RWPE1 (cell line): ENCODE data around the gene HYAL1.

Source experiments
- CTCF ChIA-PET: fragments of 350-600 bp; sonication (Branson Sonifier 250); formaldehyde crosslinking; extraction: SDS; loops from one replicate; lab custom pipeline; 2021; lab: Yijun Ruan, JAX
- POLR2A ChIA-PET: fragments of 400-600 bp; formaldehyde crosslinking; extraction: SDS; loops from one replicate; lab custom pipeline; 2020; ENCODE audit warnings: antibody characterized with exemption; ENCODE audit not compliant: low non-redundant PET; lab: Yijun Ruan, JAX
- DNase-seq: peaks from one replicate; pipeline ENCODE4 v3.0.0; 2012; ENCODE audit warnings: low spot score
- H3K27ac ChIP-seq: fragments of 450-650 bp; 2 replicates; pipeline ENCODE4 v1.5.1; 2017
- TF ChIP-seq, protein P1 (sequence below): fragments of 450-650 bp; conservative IDR thresholded peaks from 2 replicates; pipeline ENCODE4 v1.5.1; 2017; ENCODE audit warnings: low read depth, mild to moderate bottlenecking

The HYAL1 gene

DNA sequence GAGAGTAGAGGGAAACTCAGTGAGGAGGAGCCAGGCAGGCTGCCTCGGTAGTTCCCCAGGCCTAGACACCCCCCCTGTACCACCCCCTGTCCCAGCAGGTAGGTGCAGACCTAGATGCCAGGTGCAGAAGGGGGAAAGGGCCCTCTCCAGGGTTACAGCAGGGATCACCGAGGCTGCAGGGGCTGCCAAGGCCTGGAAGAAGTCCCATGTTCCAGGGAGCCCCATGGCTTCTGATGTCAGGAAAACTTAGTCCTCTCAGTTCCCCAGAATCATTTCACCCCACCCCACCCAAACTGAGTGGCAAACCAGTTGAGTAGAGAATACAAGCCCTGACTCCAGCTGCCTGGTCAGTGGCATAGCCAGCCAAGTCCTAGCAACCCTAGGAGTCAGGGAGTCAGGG is 41.9 kb downstream of the HYAL1 start:
- peak overlapping the region; percentile 100 for H3K27ac ChIP-seq
- ChIA-PET POLR2A (no interaction called here), CTCF (interaction anchor here (1.5 kb wide), 1 partner anchor 67 kb away, joined by 6 read pairs; no protein-coding TSS in a partner anchor)
- DNase-seq: no peak
- TF ChIP-seq, protein P1, sequence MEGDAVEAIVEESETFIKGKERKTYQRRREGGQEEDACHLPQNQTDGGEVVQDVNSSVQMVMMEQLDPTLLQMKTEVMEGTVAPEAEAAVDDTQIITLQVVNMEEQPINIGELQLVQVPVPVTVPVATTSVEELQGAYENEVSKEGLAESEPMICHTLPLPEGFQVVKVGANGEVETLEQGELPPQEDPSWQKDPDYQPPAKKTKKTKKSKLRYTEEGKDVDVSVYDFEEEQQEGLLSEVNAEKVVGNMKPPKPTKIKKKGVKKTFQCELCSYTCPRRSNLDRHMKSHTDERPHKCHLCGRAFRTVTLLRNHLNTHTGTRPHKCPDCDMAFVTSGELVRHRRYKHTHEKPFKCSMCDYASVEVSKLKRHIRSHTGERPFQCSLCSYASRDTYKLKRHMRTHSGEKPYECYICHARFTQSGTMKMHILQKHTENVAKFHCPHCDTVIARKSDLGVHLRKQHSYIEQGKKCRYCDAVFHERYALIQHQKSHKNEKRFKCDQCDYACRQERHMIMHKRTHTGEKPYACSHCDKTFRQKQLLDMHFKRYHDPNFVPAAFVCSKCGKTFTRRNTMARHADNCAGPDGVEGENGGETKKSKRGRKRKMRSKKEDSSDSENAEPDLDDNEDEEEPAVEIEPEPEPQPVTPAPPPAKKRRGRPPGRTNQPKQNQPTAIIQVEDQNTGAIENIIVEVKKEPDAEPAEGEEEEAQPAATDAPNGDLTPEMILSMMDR: no peak

DNA sequence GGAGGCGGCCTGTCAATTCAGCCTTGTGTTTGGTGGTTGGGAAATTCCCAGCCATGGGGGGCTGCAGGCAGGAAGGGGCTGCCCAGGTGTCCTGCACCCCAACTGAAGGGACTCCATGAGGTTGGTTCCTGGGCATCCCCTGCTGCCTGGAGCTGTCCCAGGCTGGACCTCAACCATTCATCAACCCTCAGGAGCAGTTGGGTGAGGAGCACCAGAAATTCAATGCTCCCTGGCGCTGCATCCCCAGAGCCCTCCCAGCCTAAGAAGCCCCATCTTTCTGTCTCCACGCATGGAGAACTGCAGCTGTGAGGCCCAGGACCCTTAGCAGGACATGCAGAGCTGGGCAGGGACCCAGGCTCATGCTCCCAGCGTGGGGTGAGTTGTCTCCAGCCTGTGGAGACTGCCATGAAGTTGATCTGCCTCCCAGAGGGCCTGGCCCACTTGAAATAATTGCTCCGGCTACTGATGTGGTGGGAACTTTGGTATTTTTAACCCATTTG is 42.4 kb downstream of the HYAL1 start:
- TF ChIP-seq, protein P1: no peak
- ChIA-PET POLR2A (no interaction called here), CTCF (interaction anchor here (1.5 kb wide), 1 partner anchor 67 kb away, joined by 6 read pairs; no protein-coding TSS in a partner anchor)
- H3K27ac ChIP-seq: peak overlapping the region; percentile 100
- no peak for DNase-seq

DNA sequence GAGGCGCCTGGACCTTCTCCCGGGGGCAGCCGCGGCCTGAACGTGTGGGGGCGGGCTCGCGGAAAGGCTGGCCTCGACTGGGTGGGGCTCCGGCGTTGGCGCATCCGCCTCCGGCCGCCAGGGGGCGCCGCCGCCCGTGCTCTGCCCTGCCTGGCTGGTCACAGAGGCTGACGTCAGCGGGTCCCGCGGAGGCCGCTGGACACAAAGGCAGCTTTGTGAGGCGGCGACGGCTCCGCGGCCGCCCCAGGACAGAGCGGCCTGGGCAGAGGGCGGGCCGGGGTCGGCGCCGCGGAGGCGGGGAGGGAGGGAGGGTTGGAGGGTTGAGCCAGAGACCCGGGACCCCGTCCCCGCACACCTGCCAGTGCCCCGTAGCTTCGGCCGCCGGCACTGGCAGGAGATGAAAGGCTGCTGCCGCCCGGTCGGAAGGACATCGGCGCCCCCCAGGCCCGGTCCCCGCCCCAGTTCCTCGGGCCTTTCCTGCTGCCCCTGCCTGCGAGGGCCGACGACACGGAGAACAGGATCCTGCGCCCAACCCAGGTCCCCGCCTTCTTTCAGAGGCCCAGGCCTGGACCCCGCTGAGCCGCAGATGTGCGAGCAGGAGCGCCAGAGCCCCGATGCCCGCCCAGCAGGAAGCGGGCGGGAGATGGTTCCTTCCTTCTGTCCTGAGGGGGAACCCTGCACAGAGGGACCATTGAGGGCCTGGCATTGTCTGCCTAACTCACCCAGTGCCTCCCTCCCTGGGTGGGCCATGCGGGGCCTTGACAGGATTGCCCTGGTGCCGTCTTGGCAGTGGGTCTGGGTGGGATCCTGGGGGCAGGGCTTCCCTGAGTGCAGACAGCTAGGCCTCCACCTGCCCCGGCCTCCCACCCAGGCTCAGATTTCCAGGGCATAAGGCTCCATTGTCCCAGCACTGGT is 43.1 kb downstream of the HYAL1 start:
- H3K27ac ChIP-seq: peak overlapping the region; percentile 100
- CTCF ChIA-PET: interaction anchor here (0.6 to 1.5 kb wide), 6 partner anchors 9 to 66 kb away, joined by 3 to 9 read pairs (median 4); no protein-coding TSS in a partner anchor
- DNase-seq: peak; percentile 77
- POLR2A ChIA-PET: no interaction called here
- TF ChIP-seq, protein P1: peak; percentile 96

DNA sequence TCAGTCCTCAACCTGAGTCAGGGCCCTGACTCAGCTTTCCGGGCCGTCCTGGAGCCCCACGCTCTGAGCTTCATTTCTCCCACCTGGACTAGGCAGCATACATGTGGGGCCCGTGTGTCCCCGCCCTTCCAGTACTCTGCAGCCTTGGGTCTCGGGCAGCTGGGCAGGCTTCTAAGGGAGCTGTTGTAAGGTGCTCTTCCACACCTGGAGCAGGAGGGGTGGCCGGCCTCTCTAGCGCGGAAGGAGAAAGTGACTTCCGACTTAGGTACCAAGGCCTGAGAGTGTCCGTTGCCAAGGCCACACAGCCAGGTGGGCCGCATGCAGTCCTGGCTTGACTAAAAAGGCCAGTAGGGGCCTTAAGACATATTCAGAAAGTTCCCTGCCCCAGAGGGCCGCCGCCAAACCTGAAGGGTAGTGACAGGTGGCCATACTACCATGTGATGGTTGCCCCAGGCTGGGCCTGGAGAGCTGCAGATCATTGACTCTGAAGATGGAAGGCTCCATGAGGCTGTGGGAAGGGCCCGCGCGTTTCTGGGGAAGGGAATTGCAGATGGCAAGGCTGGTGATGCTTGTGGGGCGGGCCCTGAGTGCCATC is 43.8 kb downstream of the HYAL1 start:
- peak overlapping the region; percentile 100 for H3K27ac ChIP-seq
- no peak for DNase-seq
- TF ChIP-seq, protein P1: no peak
- ChIA-PET POLR2A (no interaction called here), CTCF (interaction anchor here (0.6 to 1.0 kb wide), 4 partner anchors 11 to 56 kb away, joined by 3 to 9 read pairs (median 4); no protein-coding TSS in a partner anchor)

DNA sequence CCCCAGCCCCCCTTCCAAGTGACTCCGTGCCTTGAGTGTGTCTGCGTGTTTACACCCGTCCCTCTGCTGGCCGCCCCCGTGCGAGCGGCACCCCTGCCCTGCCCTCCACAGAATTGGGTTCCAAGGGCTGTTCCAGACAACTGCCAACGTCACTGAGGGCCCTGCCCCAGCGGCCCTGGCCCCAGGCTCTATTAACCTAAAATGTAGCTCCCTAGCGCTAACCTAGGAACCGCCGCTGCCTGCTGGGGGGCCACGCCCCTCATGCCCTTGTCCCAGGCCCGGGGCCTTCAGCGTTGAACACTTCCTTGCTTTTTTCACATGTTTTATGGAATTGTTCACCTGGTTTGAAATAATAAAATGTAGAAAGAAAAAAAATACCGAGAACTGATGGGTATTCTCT is 44.4 kb downstream of the HYAL1 start:
- ChIA-PET POLR2A (interaction anchor here (0.6 kb wide), 1 partner anchor 33 kb away, joined by 5 read pairs; no protein-coding TSS in a partner anchor), CTCF (interaction anchor here (0.9 kb wide), 1 partner anchor 30 kb away, joined by 3 read pairs; no protein-coding TSS in a partner anchor)
- TF ChIP-seq, protein P1: no peak
- peak overlapping the region; percentile 100 for H3K27ac ChIP-seq
- DNase-seq: no peak

DNA sequence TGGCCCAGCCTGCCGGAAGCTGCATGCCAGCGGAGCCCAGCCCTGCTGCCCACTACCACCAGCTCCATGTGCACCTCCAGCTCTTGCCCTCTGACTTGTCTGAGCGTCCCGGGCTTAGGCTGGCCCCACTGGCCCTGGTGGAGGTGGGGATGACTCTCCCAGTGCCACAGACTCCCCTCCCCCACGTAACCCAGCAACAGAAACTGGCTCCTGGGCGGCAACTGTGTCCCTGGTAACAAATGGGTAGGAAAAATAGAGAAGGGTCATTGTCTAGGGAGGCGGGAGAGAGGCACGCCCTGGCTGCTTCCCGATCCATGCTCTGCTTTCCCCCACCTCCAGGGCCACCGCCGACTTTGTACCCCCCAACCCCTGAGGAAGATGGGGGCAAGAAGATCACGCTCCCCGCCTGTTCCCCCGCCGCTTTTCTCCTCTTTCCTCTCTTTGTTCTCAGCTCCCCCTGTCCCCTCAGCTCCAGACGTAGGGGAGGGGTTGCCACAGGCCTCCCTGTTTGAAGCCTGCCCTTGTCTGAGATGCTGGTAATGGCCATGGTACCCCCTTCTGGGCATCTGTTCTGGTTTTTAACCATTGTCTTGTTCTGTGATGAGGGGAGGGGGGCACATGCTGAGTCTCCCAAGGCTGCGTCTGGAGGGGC is 45.2 kb downstream of the HYAL1 start:
- peak overlapping the region; percentile 100 for H3K27ac ChIP-seq
- POLR2A ChIA-PET: interaction anchor here (0.6 kb wide), 1 partner anchor 33 kb away, joined by 5 read pairs; no protein-coding TSS in a partner anchor
- TF ChIP-seq, protein P1: no peak
- DNase-seq: no peak
- CTCF ChIA-PET: no interaction called here
